SU-DHL-6 (cell line): ENCODE results near the gene DPT.

Experiments
- H2AFZ ChIP-seq: fragments of 200-600 bp; sonication (generic); 2 replicates; pipeline ENCODE4 v1.6.1; 2014; ENCODE audit warnings: low read depth, mild to moderate bottlenecking, moderate library complexity, mixed read lengths, antibody characterized with exemption, low read length; ENCODE audit not compliant: severe bottlenecking
- H3F3A ChIP-seq: fragments of 200-600 bp; shearing (Covaris generic); 2 replicates; pipeline ENCODE4 v1.6.0; 2016; ENCODE audit warnings: antibody characterized with exemption, mild to moderate bottlenecking; ENCODE audit not compliant: insufficient read depth
- H3K27ac ChIP-seq: fragments of 200-600 bp; sonication (generic); 2 replicates; pipeline ENCODE4 v1.5.1; 2016; ENCODE audit warnings: low read depth, mild to moderate bottlenecking, low read length, moderate library complexity, mixed read lengths
- H3K27me3 ChIP-seq: fragments of 200-600 bp; sonication (generic), shearing (Covaris generic); 2 replicates; pipeline ENCODE4 v1.6.0; 2014; ENCODE audit warnings: mild to moderate bottlenecking, low read length
- H3K36me3 ChIP-seq: fragments of 200-600 bp; sonication (generic); 2 replicates; pipeline ENCODE4 v1.6.1; 2014; ENCODE audit warnings: mild to moderate bottlenecking, low read length, mixed read lengths
- H3K4me2 ChIP-seq: fragments of 300-600, 200-600 bp; shearing (Covaris generic), sonication (generic); 2 replicates; pipeline ENCODE4 v1.6.0; 2014; ENCODE audit warnings: low read length, low read depth, mild to moderate bottlenecking; ENCODE audit not compliant: poor library complexity, severe bottlenecking
- H3K4me3 ChIP-seq: fragments of 200-600 bp; sonication (generic); 2 replicates; pipeline ENCODE4 v1.5.1; 2014; ENCODE audit warnings: antibody characterized with exemption, low read length, mild to moderate bottlenecking, mixed read lengths; ENCODE audit not compliant: insufficient read depth, poor library complexity, severe bottlenecking
- H3K79me2 ChIP-seq: fragments of 200-600 bp; sonication (generic); 2 replicates; pipeline ENCODE4 v1.6.1; 2014; ENCODE audit warnings: mild to moderate bottlenecking, low read length, moderate library complexity; ENCODE audit not compliant: insufficient read depth
- H3K9ac ChIP-seq: fragments of 200-600 bp; sonication (generic); 2 replicates; pipeline ENCODE4 v1.7.0; 2014; ENCODE audit warnings: mild to moderate bottlenecking, low read length
- H3K9me2 ChIP-seq: fragments of 200-600 bp; sonication (generic); replicated peaks from 2 replicates; pipeline ENCODE4 v1.6.1; 2014; ENCODE audit warnings: low read length; ENCODE audit not compliant: insufficient read depth
- H3K9me3 ChIP-seq: fragments of 200-600 bp; sonication (generic); 2 replicates; pipeline ENCODE4 v1.6.1; 2014; ENCODE audit warnings: low read length, mixed read lengths; ENCODE audit not compliant: insufficient read depth
- H4K20me1 ChIP-seq: fragments of 200-600 bp; sonication (generic); 2 replicates; pipeline ENCODE4 v1.6.1; 2014; ENCODE audit warnings: low read depth, mild to moderate bottlenecking, antibody characterized with exemption, low read length, moderate library complexity, mixed read lengths
- EZH2phosphoT487 ChIP-seq: fragments of 200-600 bp; sonication (generic), shearing (Covaris generic); conservative IDR thresholded peaks from 2 replicates; pipeline ENCODE4 v1.6.1; 2018; ENCODE audit warnings: mild to moderate bottlenecking, antibody characterized with exemption, low read length, moderate library complexity, mixed read lengths
- TF ChIP-seq, protein P1 (sequence below): fragments of 200-600 bp; sonication (generic); IDR thresholded peaks from one replicate; pipeline ENCODE4 v1.5.1; 2017; ENCODE audit warnings: antibody characterized with exemption, mild to moderate bottlenecking, low read length, moderate library complexity; ENCODE audit not compliant: insufficient read depth, poor library complexity, severe bottlenecking

Gene DPT

DNA sequence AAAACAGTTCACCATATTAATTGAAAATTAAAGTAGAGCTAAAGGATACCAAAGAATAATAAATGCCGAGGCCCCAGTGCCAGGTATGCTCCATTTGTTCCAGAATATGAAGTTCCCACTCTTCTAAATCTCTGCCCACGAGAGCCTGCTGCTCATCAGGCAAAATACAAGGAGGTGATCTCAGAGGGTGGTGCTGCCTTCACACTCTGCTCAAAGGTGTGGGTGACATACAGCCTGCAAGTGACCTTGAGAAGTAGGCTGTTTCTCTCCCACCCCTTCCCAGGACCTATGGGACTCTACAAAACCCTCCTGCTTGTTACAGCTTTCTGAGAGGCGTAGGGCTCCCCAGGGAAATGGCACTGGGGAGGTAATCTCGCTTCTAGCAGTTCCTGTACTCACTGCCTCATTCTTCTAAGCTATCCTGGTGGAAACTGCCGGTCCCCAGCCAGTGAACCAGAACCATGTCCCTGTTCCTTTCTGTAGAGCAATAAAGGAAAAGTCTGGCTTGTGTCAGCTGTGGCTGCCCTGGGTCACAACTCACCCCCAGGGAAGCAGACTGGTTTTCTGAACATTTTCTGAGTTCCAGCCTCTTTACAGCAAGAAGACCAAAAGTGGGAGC lies 26.9 kb upstream of the DPT start:
- H3K4me2 ChIP-seq = no peak overlapping the region
- H3K9me2 ChIP-seq = no peaks in the 10 kb centered on the region
- no peak overlapping the region for H3K4me3 ChIP-seq
- TF ChIP-seq, protein P1, sequence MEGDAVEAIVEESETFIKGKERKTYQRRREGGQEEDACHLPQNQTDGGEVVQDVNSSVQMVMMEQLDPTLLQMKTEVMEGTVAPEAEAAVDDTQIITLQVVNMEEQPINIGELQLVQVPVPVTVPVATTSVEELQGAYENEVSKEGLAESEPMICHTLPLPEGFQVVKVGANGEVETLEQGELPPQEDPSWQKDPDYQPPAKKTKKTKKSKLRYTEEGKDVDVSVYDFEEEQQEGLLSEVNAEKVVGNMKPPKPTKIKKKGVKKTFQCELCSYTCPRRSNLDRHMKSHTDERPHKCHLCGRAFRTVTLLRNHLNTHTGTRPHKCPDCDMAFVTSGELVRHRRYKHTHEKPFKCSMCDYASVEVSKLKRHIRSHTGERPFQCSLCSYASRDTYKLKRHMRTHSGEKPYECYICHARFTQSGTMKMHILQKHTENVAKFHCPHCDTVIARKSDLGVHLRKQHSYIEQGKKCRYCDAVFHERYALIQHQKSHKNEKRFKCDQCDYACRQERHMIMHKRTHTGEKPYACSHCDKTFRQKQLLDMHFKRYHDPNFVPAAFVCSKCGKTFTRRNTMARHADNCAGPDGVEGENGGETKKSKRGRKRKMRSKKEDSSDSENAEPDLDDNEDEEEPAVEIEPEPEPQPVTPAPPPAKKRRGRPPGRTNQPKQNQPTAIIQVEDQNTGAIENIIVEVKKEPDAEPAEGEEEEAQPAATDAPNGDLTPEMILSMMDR = no peak
- TF ChIP-seq EZH2phosphoT487 = no peak
- no peaks in the 10 kb centered on the region for H3K9me3 ChIP-seq
- H3K79me2 ChIP-seq = no peaks in the 10 kb centered on the region
- no peaks in the 10 kb centered on the region for H4K20me1 ChIP-seq
- H3F3A ChIP-seq = no peaks in the 10 kb centered on the region
- no peak overlapping the region for H3K9ac ChIP-seq
- H3K36me3 ChIP-seq = no peaks in the 10 kb centered on the region
- no peak overlapping the region for H2AFZ ChIP-seq
- H3K27ac ChIP-seq = no peak overlapping the region
- no peaks in the 10 kb centered on the region for H3K27me3 ChIP-seq

DNA sequence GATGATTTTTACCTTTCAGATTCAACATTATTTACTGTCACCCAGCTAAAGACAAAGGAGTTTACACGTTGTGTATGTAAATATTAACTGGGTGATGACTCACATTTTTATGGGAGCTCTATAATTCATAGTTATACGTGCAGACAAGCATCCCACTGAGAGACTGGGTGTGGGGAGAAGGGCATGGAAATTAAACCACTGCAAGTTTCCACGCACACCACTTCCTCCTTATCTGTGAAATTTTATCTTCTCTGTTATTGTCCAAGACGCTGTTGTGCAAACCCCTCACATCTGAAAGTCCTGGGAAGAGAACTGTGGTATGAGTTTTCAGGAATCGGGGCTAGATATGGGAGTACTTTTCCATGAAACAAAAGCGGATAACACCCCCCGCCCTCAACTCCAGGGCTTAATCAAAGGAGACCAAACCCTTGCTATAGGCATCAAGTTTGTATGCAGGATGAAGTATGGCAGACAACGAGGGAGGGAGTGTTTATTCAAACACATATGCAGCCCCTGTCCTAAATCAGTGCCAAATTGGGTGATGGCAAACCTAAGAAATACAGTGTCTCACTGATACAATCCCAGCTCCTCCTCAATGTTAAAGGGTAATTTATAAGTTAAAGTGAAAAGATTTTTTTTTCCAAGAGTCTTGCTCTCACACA lies 23.3 kb upstream of the DPT start:
- Histone ChIP-seq H3K9ac (no peak overlapping the region), H3K4me3 (no peak overlapping the region), H3K36me3 (no peaks in the 10 kb centered on the region), H3K9me3 (no peaks in the 10 kb centered on the region), H3K27ac (no peak overlapping the region), H3F3A (no peaks in the 10 kb centered on the region), H3K79me2 (no peaks in the 10 kb centered on the region), H3K9me2 (no peaks in the 10 kb centered on the region), H4K20me1 (no peaks in the 10 kb centered on the region), H3K4me2 (no peak overlapping the region), H2AFZ (no peak overlapping the region), H3K27me3 (no peaks in the 10 kb centered on the region)
- TF ChIP-seq EZH2phosphoT487 = no peak
- TF ChIP-seq, protein P1 = no peak

DNA sequence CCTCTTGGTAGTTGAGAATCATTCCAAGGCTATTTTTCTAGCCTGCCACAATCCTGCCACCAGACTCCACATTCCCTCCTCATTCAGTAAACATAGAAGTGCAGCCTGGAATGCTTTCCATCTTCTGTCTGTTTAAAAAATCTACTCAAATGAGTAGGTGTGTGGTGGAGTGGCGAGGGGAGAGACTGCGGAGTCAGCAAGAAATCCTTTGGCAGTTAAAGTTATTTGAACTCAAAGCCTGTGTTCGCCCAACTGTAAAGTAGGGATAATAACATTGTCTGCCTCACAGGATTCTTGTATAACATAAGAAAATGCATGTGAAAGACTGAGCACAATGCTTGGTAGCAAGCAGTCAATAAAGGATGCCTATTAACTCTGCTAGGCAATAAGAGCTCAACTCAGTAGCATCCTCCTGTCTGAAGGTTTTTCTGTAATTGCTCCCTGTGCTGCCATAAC lies 22.2 kb upstream of the DPT start:
- Histone ChIP-seq H3K4me3 (no peak overlapping the region), H3K9ac (no peak overlapping the region), H3K4me2 (no peak overlapping the region), H2AFZ (no peak overlapping the region), H3K79me2 (no peaks in the 10 kb centered on the region), H3K9me2 (no peaks in the 10 kb centered on the region), H3K27ac (no peak overlapping the region), H3F3A (no peaks in the 10 kb centered on the region), H4K20me1 (no peaks in the 10 kb centered on the region), H3K36me3 (no peaks in the 10 kb centered on the region), H3K27me3 (no peaks in the 10 kb centered on the region), H3K9me3 (no peaks in the 10 kb centered on the region)
- TF ChIP-seq, protein P1 = no peak
- no peak for TF ChIP-seq EZH2phosphoT487
